Measurements from ENCODE around the gene TPK1.

DNA sequence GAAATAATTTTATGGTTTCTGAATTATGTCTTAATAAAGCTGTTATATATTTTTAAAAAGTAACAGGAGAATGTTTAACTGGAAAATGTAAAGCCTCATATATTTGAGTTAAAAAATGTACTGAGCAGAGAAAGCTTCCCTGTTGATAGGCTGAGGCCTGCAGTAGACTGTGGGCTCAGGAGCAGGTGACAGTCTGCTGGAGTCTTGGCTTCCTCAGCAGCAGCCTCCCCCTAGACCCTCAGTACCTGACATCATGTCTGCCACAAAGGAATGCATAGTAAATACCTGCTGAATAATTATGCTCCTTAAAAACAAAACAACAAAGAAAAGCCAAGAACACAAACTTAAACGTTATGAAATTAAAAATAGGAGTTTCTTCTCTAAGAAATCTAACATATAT, 358.5 kb downstream of the TPK1 start:
- TF ChIP-seq, protein P1, sequence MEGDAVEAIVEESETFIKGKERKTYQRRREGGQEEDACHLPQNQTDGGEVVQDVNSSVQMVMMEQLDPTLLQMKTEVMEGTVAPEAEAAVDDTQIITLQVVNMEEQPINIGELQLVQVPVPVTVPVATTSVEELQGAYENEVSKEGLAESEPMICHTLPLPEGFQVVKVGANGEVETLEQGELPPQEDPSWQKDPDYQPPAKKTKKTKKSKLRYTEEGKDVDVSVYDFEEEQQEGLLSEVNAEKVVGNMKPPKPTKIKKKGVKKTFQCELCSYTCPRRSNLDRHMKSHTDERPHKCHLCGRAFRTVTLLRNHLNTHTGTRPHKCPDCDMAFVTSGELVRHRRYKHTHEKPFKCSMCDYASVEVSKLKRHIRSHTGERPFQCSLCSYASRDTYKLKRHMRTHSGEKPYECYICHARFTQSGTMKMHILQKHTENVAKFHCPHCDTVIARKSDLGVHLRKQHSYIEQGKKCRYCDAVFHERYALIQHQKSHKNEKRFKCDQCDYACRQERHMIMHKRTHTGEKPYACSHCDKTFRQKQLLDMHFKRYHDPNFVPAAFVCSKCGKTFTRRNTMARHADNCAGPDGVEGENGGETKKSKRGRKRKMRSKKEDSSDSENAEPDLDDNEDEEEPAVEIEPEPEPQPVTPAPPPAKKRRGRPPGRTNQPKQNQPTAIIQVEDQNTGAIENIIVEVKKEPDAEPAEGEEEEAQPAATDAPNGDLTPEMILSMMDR (IDR thresholded peaks at IDR 0.05) = no peak
- TF ChIP-seq POLR2AphosphoS5 (IDR thresholded peaks at IDR 0.05) = no peak
